GM10266 (cell line): ENCODE measurements around the gene TIA1.
"Not testable (repeated sequence)": the region's sequence is repeated elsewhere in the genome, so short reads cannot be mapped to it uniquely, and the experiment has no call there.

Experiments
- DNase-seq: peaks from one replicate; pipeline ENCODE4 v3.0.0; 2012; ENCODE audit errors: extremely low spot score
- CTCF ChIP-seq: IDR thresholded peaks from 2 replicates; pipeline ENCODE4 v1.5.1; 2012; ENCODE audit warnings: mild to moderate bottlenecking, low read depth; ENCODE audit not compliant: control insufficient read depth, insufficient read depth; ENCODE audit errors: missing control alignments

TIA1 gene

GRCh38 chr2:70199320-70199864 lies 49.0 kb downstream of the TIA1 start:
- TF ChIP-seq CTCF = no peak
- DNase-seq = no peak

- TF ChIP-seq CTCF = no peak
- no peak for DNase-seq
Measured at GRCh38 chr2:70192516-70192915, 55.9 kb downstream of the TIA1 start.

- DNase-seq = no peak
- TF ChIP-seq CTCF = no peak
Measured at GRCh38 chr2:70191244-70191735, 57.1 kb downstream of the TIA1 start.

- peak; percentile 92 for DNase-seq
- TF ChIP-seq CTCF = peak; percentile 8
Measured at GRCh38 chr2:70190418-70191243, 57.8 kb downstream of the TIA1 start, which contains the start of gene C2orf42. Gene C2orf42 (minus strand): TSS chr2:70191019. CDS start chr2:70181985, 9,034 bp downstream.

- no peak for DNase-seq
Measured at GRCh38 chr2:70188460-70188859, 60.0 kb downstream of the TIA1 start.

GRCh38 chr2:70187170-70187569 lies 61.3 kb downstream of the TIA1 start:
- DNase-seq = not testable (repeated sequence)

More at GRCh38 chr2:70188460-70188859, 60.0 kb downstream of the TIA1 start:
- TF ChIP-seq CTCF = no peak

- TF ChIP-seq CTCF = no peak
- no peak for DNase-seq
Measured at GRCh38 chr2:70182689-70183088, 65.7 kb downstream of the TIA1 start.
